ENCODE measurements around the gene QPCTL. TPM values are rescaled to one million over a fixed set of nuclear protein-coding genes. Genes with fewer than 3 reads are reported as not detected.

QPCTL gene
- total RNA-seq, 4 donors from 2014 or later: 0.80 to 1.4 (median 0.97) TPM

GRCh38 chr19:45713141-45713540 is 20.7 kb downstream of the QPCTL start:
- Histone ChIP-seq H3K9me3 (no peaks in the 10 kb centered on the region), H3K27ac (no peak overlapping the region), H3K27me3 (no peaks in the 10 kb centered on the region), H3K4me3 (no peak overlapping the region), H3K4me1 (peaks cover 8 to 13% of the 10 kb centered on the region in 2 donors), H3K36me3 (peaks cover 0 to 6% of the 10 kb centered on the region in 2 donors)
- DNase-seq (no peak), ATAC-seq (no peak)
- no peak for TF ChIP-seq POLR2A (IDR thresholded peaks at IDR 0.05)
- TF ChIP-seq, protein P1, sequence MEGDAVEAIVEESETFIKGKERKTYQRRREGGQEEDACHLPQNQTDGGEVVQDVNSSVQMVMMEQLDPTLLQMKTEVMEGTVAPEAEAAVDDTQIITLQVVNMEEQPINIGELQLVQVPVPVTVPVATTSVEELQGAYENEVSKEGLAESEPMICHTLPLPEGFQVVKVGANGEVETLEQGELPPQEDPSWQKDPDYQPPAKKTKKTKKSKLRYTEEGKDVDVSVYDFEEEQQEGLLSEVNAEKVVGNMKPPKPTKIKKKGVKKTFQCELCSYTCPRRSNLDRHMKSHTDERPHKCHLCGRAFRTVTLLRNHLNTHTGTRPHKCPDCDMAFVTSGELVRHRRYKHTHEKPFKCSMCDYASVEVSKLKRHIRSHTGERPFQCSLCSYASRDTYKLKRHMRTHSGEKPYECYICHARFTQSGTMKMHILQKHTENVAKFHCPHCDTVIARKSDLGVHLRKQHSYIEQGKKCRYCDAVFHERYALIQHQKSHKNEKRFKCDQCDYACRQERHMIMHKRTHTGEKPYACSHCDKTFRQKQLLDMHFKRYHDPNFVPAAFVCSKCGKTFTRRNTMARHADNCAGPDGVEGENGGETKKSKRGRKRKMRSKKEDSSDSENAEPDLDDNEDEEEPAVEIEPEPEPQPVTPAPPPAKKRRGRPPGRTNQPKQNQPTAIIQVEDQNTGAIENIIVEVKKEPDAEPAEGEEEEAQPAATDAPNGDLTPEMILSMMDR (IDR thresholded peaks at IDR 0.05 in 4 of 5, conservative IDR thresholded peaks at IDR 0.05 in 1 of 5): no peak
- intact Hi-C loops (cut with DNase I; ENCODE audit: low total_unique reads) (loop anchor here (10.0 kb wide), 2 partner anchors 288 to 908 kb away; partner anchors contain the start of genes BCAM and ERCC1), in situ Hi-C loops (cut with MboI; ENCODE audit: low sequenced_read_pairs in 4 of 4) (no loop called here)

DNA sequence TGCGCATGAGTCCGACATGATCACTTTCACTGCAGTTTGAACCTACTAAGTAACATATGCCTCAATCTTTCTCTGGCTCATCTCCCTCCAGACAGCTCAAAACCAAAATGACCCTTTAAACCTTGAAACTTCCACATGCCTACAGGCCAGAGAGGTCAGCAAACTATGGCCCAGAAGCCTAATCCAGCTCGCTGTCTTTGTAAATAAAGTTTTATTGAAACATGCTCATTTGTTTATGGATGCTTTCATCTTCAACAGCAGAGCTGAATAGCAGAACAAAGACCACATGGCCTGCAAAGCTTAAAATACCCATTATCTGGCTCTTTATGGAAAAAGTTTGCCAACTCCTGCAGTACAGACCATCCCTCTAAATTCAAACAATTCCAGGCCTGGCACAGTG is 22.7 kb downstream of the QPCTL start:
- Histone ChIP-seq H3K9me3 (no peaks in the 10 kb centered on the region), H3K27ac (no peak overlapping the region), H3K4me1 (peaks cover 12 to 17% of the 10 kb centered on the region in 2 donors), H3K27me3 (no peaks in the 10 kb centered on the region), H3K36me3 (peaks cover 0 to 6% of the 10 kb centered on the region in 2 donors), H3K4me3 (no peak overlapping the region)
- DNase-seq (no peak), ATAC-seq (no peak)
- in situ Hi-C loops (cut with MboI; ENCODE audit: low sequenced_read_pairs in 4 of 4): no loop called here
- TF ChIP-seq, protein P1 (IDR thresholded peaks at IDR 0.05 in 4 of 5, conservative IDR thresholded peaks at IDR 0.05 in 1 of 5): no peak
- TF ChIP-seq POLR2A (IDR thresholded peaks at IDR 0.05): no peak
- intact Hi-C loops (cut with DNase I; ENCODE audit: low total_unique reads): loop anchor here (5.0 to 10.0 kb wide), 3 partner anchors 82 to 910 kb away; partner anchors contain the start of genes BCAM and ERCC1

DNA sequence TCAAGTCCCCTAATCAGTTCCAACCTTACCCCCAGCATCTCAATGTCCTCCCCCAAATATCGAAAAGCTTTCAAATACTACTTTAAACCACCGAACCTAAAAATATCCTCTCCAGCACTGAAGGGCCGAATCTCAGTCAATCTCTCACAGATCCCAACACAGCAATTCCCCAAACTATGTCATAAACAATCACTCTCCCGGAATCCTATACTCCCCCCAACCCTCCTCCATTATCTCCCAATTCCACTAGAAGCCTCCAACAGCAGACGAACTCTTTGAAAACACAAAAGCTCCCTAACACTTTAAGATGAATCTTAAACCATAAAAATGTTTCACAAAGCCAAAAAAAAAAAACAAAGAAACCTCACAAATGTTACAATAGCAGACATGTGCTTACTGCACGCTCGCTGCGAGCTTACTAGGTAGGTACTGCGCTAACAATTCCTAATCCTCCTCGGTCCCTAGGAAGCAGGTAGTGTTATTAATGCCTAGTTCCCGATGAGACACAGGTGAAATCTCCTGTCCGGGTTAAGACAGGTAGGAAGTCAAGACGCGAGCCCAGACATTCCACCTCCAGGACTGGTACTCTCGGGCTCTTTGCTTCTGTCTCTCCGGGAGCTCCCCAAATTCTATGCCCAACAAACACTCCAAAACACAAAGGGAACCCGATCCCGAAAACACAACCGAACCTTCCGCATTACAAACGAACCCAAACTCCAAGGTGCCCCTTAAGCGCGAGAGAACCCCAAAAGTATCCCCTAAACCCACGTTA is 24.1 kb downstream of the QPCTL start:
- TF ChIP-seq, protein P1 (IDR thresholded peaks at IDR 0.05 in 4 of 5, conservative IDR thresholded peaks at IDR 0.05 in 1 of 5): no peak
- no peak for TF ChIP-seq POLR2A (IDR thresholded peaks at IDR 0.05)
- no peaks in the 10 kb centered on the region for H3K9me3 ChIP-seq
- ATAC-seq (peak; percentile 9 to 15), DNase-seq (peak in 1 of 2 donors; percentile 31)
- H3K36me3 ChIP-seq: peaks cover 0 to 5% of the 10 kb centered on the region in 2 donors
- in situ Hi-C loops (cut with MboI; ENCODE audit: low sequenced_read_pairs in 4 of 4) (no loop called here), intact Hi-C loops (cut with DNase I; ENCODE audit: low total_unique reads) (loop anchor here (1.0 to 10.0 kb wide), 7 partner anchors 14 to 912 kb away; partner anchors contain the start of genes BCAM, ERCC1, FBXO46 and QPCTL)
- H3K4me1 ChIP-seq: peaks cover 12 to 17% of the 10 kb centered on the region in 2 donors
- peak overlapping the region; percentile 88 to 95 (median 92) for H3K27ac ChIP-seq
- peak overlapping the region; percentile 74 to 82 (median 76) for H3K4me3 ChIP-seq
- H3K27me3 ChIP-seq: no peaks in the 10 kb centered on the region

GRCh38 chr19:45717131-45717982 is 24.9 kb downstream of the QPCTL start:
- Histone ChIP-seq H3K27ac (peak overlapping the region; percentile 88 to 95 (median 92)), H3K4me3 (peak overlapping the region; percentile 74 to 82 (median 76)), H3K27me3 (no peaks in the 10 kb centered on the region), H3K4me1 (peaks cover 12 to 17% of the 10 kb centered on the region in 2 donors), H3K9me3 (no peaks in the 10 kb centered on the region), H3K36me3 (no peaks in the 10 kb centered on the region)
- TF ChIP-seq, protein P1 (IDR thresholded peaks at IDR 0.05 in 4 of 5, conservative IDR thresholded peaks at IDR 0.05 in 1 of 5): peak in 3 of 5 experiments; percentile 26 to 42 (median 37)
- peak; percentile 55 to 75 for TF ChIP-seq POLR2A (IDR thresholded peaks at IDR 0.05)
- ATAC-seq (peak; percentile 96 to 98), DNase-seq (peak; percentile 99 to 100)
- intact Hi-C loops (cut with DNase I; ENCODE audit: low total_unique reads): loop anchor here (1.0 to 10.0 kb wide), 7 partner anchors 13 to 913 kb away; partner anchors contain the start of genes BCAM, ERCC1, FBXO46 and QPCTL
- in situ Hi-C loops (cut with MboI; ENCODE audit: low sequenced_read_pairs in 4 of 4): no loop called here
